Ishikawa (cell line): Measurements from ENCODE around the gene SNHG17.

ENCODE experiments used
- FOXM1 ChIP-seq: IDR thresholded peaks from 2 replicates; pipeline ENCODE4 v1.6.1; 2012; ENCODE audit warnings: low read depth, borderline replicate concordance
- REST ChIP-seq: IDR thresholded peaks from 2 replicates; pipeline ENCODE4 v1.6.1; 2012; ENCODE audit warnings: low read depth, mild to moderate bottlenecking

- TF ChIP-seq REST (no peak), FOXM1 (no peak)
These were observed 41.9 kb downstream of the SNHG17 start for GRCh38 chr20:38393259-38393658.
